Fibroblast of lung (primary cell): Measurements from ENCODE around the gene CABLES2. TPM values are rescaled to one million over a fixed set of nuclear protein-coding genes. Genes with fewer than 3 reads are reported as not detected.
"Not testable (repeated sequence)": the region's sequence is repeated elsewhere in the genome, so short reads cannot be mapped to it uniquely, and the experiment has no call there.

Experiments
- DNase-seq, 2 donors: peaks; one replicate each; pipeline versions ENCODE4 v3.0.0 to v3.0.0-alpha.2; 2010; ENCODE audit warnings: low read depth in 2 of 2
- H2AFZ ChIP-seq: 2 replicates; pipeline ENCODE4 v1.5.1; 2012; ENCODE audit warnings: low read length, control low read depth, inconsistent platforms
- H3K27ac ChIP-seq: 2 replicates; pipeline ENCODE4 v1.5.1; 2011; ENCODE audit warnings: low read length, control low read depth; ENCODE audit not compliant: insufficient read depth
- H3K27me3 ChIP-seq: 2 replicates; pipeline ENCODE4 v1.5.1; 2011; ENCODE audit warnings: mild to moderate bottlenecking, low read length; ENCODE audit not compliant: control insufficient read depth, insufficient read depth
- H3K36me3 ChIP-seq: 2 replicates; pipeline ENCODE4 v1.5.1; 2011; ENCODE audit warnings: low read length; ENCODE audit not compliant: control insufficient read depth, insufficient read depth
- H3K4me1 ChIP-seq: 2 replicates; pipeline ENCODE4 v1.5.1; 2011; ENCODE audit warnings: low read length; ENCODE audit not compliant: control insufficient read depth, insufficient read depth; ENCODE audit errors: extremely low read depth
- H3K4me2 ChIP-seq: 2 replicates; pipeline ENCODE4 v1.5.1; 2011; ENCODE audit warnings: low read length, control low read depth; ENCODE audit not compliant: insufficient read depth; ENCODE audit errors: extremely low read depth
- H3K4me3 ChIP-seq, 4 experiments: fragments of 200-600 bp in 1 of 4; sonication (generic) in 1 of 4; replicated peaks in 1 of 4; 2 replicates each; pipeline ENCODE4 v1.5.1; 2011 to 2016; ENCODE audit warnings: low read length in 4 of 4, low read depth in 3 of 4, mild to moderate bottlenecking in 3 of 4, control low read depth in 2 of 4, inconsistent platforms in 1 of 4, mixed read lengths in 1 of 4; ENCODE audit not compliant: insufficient read depth in 1 of 4; ENCODE audit errors: control extremely low read depth in 1 of 4
- H3K79me2 ChIP-seq: 2 replicates; pipeline ENCODE4 v1.5.1; 2012; ENCODE audit warnings: mild to moderate bottlenecking, low read length, inconsistent platforms; ENCODE audit not compliant: control insufficient read depth, insufficient read depth
- H3K9ac ChIP-seq: 2 replicates; pipeline ENCODE4 v1.5.1; 2011; ENCODE audit warnings: mild to moderate bottlenecking, low read length, control low read depth; ENCODE audit not compliant: insufficient read depth
- H3K9me3 ChIP-seq: 2 replicates; pipeline ENCODE4 v1.5.1; 2012; ENCODE audit warnings: low read depth, low read length; ENCODE audit not compliant: control insufficient read depth, insufficient read depth
- H4K20me1 ChIP-seq: 2 replicates; pipeline ENCODE4 v1.5.1; 2011; ENCODE audit warnings: low read length; ENCODE audit not compliant: control insufficient read depth, insufficient read depth; ENCODE audit errors: extremely low read depth
- CTCF ChIP-seq, 2 donors: IDR thresholded peaks in 1 of 2; conservative IDR thresholded peaks in 1 of 2; 1 replicate in 1 of 2; 2 replicates in 1 of 2; pipeline ENCODE4 v1.5.1; 2011 to 2012; ENCODE audit warnings: low read length in 2 of 2, control low read depth in 1 of 2, inconsistent platforms in 1 of 2, low read depth in 1 of 2, mild to moderate bottlenecking in 1 of 2
- EZH2 ChIP-seq: IDR thresholded peaks from 2 replicates; pipeline ENCODE4 v1.5.1; 2012; ENCODE audit warnings: low read length, control low read depth, mild to moderate bottlenecking; ENCODE audit errors: missing control alignments
- polyA plus RNA-seq, 2 donors: library from polyadenylated mRNA; depleted of rRNA in 1 of 2; stranded (reverse) in 1 of 2; unstranded in 1 of 2; fragments of >200 nt; gene quantifications; 2 replicates each; pipeline ENCODE4 v1.2.1, GENCODE V29; 2011 to 2012; ENCODE audit warnings: missing spikeins in 1 of 2
- total RNA-seq: library from RNA; depleted of rRNA; stranded (reverse); fragments of >200 nt; gene quantifications from 2 replicates; pipeline ENCODE4 v1.2.1, GENCODE V29; 2014

Gene CABLES2
- total and polyA plus RNA-seq, 2 donors (not counting 1 experiment from before 2014, with no cell fraction given) = 0.66 to 2.9 TPM

GRCh38 chr20:62426699-62427131 lies 19.6 kb upstream of the CABLES2 start:
- H3K4me2 ChIP-seq = no peak overlapping the region

GRCh38 chr20:62426059-62426348 lies 18.9 kb upstream of the CABLES2 start:
- H4K20me1 ChIP-seq, H3K4me1 ChIP-seq, H3K4me3 ChIP-seq, DNase-seq, H3K79me2 ChIP-seq, H3K9ac ChIP-seq, H3K36me3 ChIP-seq, H3K4me2 ChIP-seq, H3K27ac ChIP-seq, H3K9me3 ChIP-seq, H2AFZ ChIP-seq, H3K27me3 ChIP-seq: not testable (repeated sequence)

More at GRCh38 chr20:62426699-62427131, 19.6 kb upstream of the CABLES2 start:
- H3K4me3 ChIP-seq = no peak overlapping the region
- H3K27ac ChIP-seq = no peak overlapping the region
- H3K4me1 ChIP-seq = no peaks in the 10 kb centered on the region
- no peaks in the 10 kb centered on the region for H3K79me2 ChIP-seq
- H3K27me3 ChIP-seq = peaks cover 4% of the 10 kb centered on the region
- TF ChIP-seq CTCF (conservative IDR thresholded peaks at IDR 0.05 in 1 of 2, IDR thresholded peaks at IDR 0.05 in 1 of 2; ENCODE audit: low read depth in 1 of 2, low read length in 2 of 2) (no peak), EZH2 (no peak)
- no peaks in the 10 kb centered on the region for H3K9me3 ChIP-seq
- no peak overlapping the region for H3K9ac ChIP-seq
- H2AFZ ChIP-seq = no peak overlapping the region
- H4K20me1 ChIP-seq = no peaks in the 10 kb centered on the region
- H3K36me3 ChIP-seq = no peaks in the 10 kb centered on the region
- no peak for DNase-seq

GRCh38 chr20:62425281-62426058 lies 18.4 kb upstream of the CABLES2 start:
- no peaks in the 10 kb centered on the region for H3K79me2 ChIP-seq
- DNase-seq = no peak
- no peaks in the 10 kb centered on the region for H3K4me1 ChIP-seq
- H3K4me2 ChIP-seq = no peak overlapping the region
- H3K27ac ChIP-seq = no peak overlapping the region
- H3K36me3 ChIP-seq = no peaks in the 10 kb centered on the region
- no peak overlapping the region for H3K4me3 ChIP-seq
- H4K20me1 ChIP-seq = no peaks in the 10 kb centered on the region
- peaks cover 4% of the 10 kb centered on the region for H3K27me3 ChIP-seq
- no peak overlapping the region for H3K9ac ChIP-seq
- no peaks in the 10 kb centered on the region for H3K9me3 ChIP-seq
- TF ChIP-seq EZH2 = no peak
- TF ChIP-seq CTCF (conservative IDR thresholded peaks at IDR 0.05 in 1 of 2, IDR thresholded peaks at IDR 0.05 in 1 of 2; ENCODE audit: low read depth in 1 of 2, low read length in 2 of 2) = no peak
- no peak overlapping the region for H2AFZ ChIP-seq
